Measurements from ENCODE around the gene GABBR2.

- no peak for TF ChIP-seq CTCF (conservative IDR thresholded peaks at IDR 0.05)
- no peak for TF ChIP-seq ZFX (IDR thresholded peaks at IDR 0.05)
Observed at GRCh38 chr9:98456156-98456613, 252.6 kb downstream of the GABBR2 start.
